ENCODE measurements around the gene PLA2G15. TPM values are rescaled to one million over a fixed set of nuclear protein-coding genes. Genes with fewer than 3 reads are reported as not detected.

PLA2G15 gene
- polyA plus RNA-seq, 1 of the 3 experiments (the other 2 are of a cell fraction) = 23.9 TPM

- no peak overlapping the region for H2AFZ ChIP-seq (ENCODE audit: low read depth)
- H3F3A ChIP-seq (replicated peaks; ENCODE audit: insufficient read depth) = peaks cover 3% of the 10 kb centered on the region
- TF ChIP-seq RXRA (IDR thresholded peaks at IDR 0.05; ENCODE audit: borderline replicate concordance, low read depth) (no peak), SMC3 (IDR thresholded peaks at IDR 0.05; ENCODE audit: low read depth, low read length) (no peak)
- no peaks in the 10 kb centered on the region for H3K9me2 ChIP-seq
- CTCF ChIA-PET = interaction anchor here (1.9 kb wide), 1 partner anchor 140 kb away, joined by 11 read pairs; no protein-coding TSS in a partner anchor
- peaks cover 0 to 5% of the 10 kb centered on the region in 2 experiments for H3K36me3 ChIP-seq (replicated peaks in 1 of 2; ENCODE audit: control insufficient read depth in 1 of 2, insufficient read depth in 2 of 2, low read length in 1 of 2)
- no peak overlapping the region for H3K27ac ChIP-seq (ENCODE audit: low read depth in 2 of 2, low read length in 1 of 2)
- no peaks in the 10 kb centered on the region for H4K20me1 ChIP-seq (ENCODE audit: insufficient read depth)
- H3K4me2 ChIP-seq = no peak overlapping the region
- 88% methylated on average over 6 of the region's 8 CpGs for WGBS (ENCODE audit: low lambda C conversion rate)
- no peaks in the 10 kb centered on the region for H3K79me2 ChIP-seq (ENCODE audit: insufficient read depth)
- peaks cover 0 to 8% of the 10 kb centered on the region in 2 experiments; a peak in 1 of 4 replicates for H3K4me1 ChIP-seq (ENCODE audit: control insufficient read depth in 1 of 2, insufficient read depth in 2 of 2, low read depth in 1 of 2, low read length in 1 of 2)
- POLR2A ChIA-PET = no interaction called here
- no peak for DNase-seq
- H3K27me3 ChIP-seq (ENCODE audit: insufficient read depth) = no peaks in the 10 kb centered on the region
- H3K9me3 ChIP-seq = no peaks in the 10 kb centered on the region
- no peak overlapping the region for H3K9ac ChIP-seq
- no peak overlapping the region for H3K4me3 ChIP-seq (ENCODE audit: low read depth in 2 of 2, low read length in 1 of 2)
These were observed 11.4 kb upstream of the PLA2G15 start for GRCh38 chr16:68233835-68234187.

DNA sequence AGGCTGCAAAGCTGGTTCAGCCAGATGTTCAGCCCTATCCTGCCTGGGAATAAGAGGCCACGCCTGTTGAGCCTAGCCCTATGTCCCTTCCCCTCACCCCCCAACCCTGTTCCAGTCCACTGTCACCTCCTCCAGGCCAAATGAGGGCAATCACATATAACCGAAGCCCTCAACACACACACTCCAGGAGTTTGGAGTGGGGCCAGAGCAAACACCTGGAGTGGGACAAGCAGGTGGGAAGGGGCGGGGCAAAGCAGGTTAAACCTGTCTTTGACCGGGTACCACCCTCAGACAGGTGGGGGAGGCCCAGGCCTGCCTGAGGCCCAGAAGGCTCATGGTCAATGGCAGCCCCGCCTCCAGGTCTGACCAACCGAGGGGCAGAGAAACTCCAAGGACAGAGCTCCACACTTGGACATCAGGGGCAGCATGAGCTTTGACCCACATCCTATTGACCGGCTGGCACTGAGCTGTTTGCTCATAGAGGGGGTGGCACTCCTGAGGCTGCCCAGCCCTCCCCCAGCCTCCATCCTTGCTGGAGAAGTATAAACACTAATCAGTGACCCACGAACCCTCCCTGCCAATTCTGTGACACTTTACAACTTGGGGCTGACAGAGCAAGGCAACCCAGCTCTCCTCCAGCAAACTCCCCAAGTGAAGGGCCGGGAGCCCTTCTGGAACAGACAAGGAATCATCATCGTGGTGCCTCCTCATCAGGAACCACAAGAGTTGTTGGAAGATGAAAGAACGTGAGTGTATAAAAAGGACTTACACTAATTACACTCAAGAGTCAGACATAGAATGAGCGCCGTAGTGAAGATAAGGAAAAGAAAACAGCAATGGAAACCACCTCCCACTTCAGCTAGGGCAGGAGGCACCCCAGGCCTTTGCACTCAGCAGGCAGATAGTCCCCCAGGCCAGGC, 10.7 kb upstream of the PLA2G15 start:
- H3K27ac ChIP-seq (ENCODE audit: low read depth in 2 of 2, low read length in 1 of 2) = no peak overlapping the region
- peaks cover 3% of the 10 kb centered on the region for H3F3A ChIP-seq (replicated peaks; ENCODE audit: insufficient read depth)
- H3K4me2 ChIP-seq = no peak overlapping the region
- no peak overlapping the region for H3K4me3 ChIP-seq (ENCODE audit: low read depth in 2 of 2, low read length in 1 of 2)
- POLR2A ChIA-PET = no interaction called here
- WGBS (ENCODE audit: low lambda C conversion rate) = 87% methylated on average over 12 of the region's 13 CpGs
- no peaks in the 10 kb centered on the region for H3K9me3 ChIP-seq
- H3K79me2 ChIP-seq (ENCODE audit: insufficient read depth) = no peaks in the 10 kb centered on the region
- H3K4me1 ChIP-seq (ENCODE audit: control insufficient read depth in 1 of 2, insufficient read depth in 2 of 2, low read depth in 1 of 2, low read length in 1 of 2) = peaks cover 0 to 8% of the 10 kb centered on the region in 2 experiments; a peak in 1 of 4 replicates
- H3K36me3 ChIP-seq (replicated peaks in 1 of 2; ENCODE audit: control insufficient read depth in 1 of 2, insufficient read depth in 2 of 2, low read length in 1 of 2) = peaks cover 0 to 5% of the 10 kb centered on the region in 2 experiments
- no peaks in the 10 kb centered on the region for H3K9me2 ChIP-seq
- no peaks in the 10 kb centered on the region for H3K27me3 ChIP-seq (ENCODE audit: insufficient read depth)
- CTCF ChIA-PET = interaction anchor here (1.9 kb wide), 1 partner anchor 140 kb away, joined by 11 read pairs; no protein-coding TSS in a partner anchor
- no peak overlapping the region for H2AFZ ChIP-seq (ENCODE audit: low read depth)
- H3K9ac ChIP-seq = no peak overlapping the region
- H4K20me1 ChIP-seq (ENCODE audit: insufficient read depth) = no peaks in the 10 kb centered on the region
- no peak for DNase-seq
- TF ChIP-seq, protein P1, sequence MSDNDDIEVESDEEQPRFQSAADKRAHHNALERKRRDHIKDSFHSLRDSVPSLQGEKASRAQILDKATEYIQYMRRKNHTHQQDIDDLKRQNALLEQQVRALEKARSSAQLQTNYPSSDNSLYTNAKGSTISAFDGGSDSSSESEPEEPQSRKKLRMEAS (IDR thresholded peaks at IDR 0.05; ENCODE audit: low read depth) = no peak
- TF ChIP-seq RAD21 (IDR thresholded peaks at IDR 0.05; ENCODE audit: low read length) (no peak), EP300 (IDR thresholded peaks at IDR 0.05; ENCODE audit: borderline replicate concordance in 1 of 2, low read depth in 1 of 2, low read length in 1 of 2) (no peak), RFX5 (IDR thresholded peaks at IDR 0.05; ENCODE audit: low read length) (no peak), SMC3 (IDR thresholded peaks at IDR 0.05; ENCODE audit: low read depth, low read length) (no peak), NFIC (IDR thresholded peaks at IDR 0.05; ENCODE audit: borderline replicate concordance) (no peak), FOXM1 (IDR thresholded peaks at IDR 0.05; ENCODE audit: low read depth) (no peak), TAF1 (IDR thresholded peaks at IDR 0.05; ENCODE audit: borderline replicate concordance, low read depth, low read length) (no peak), FOSL2 (IDR thresholded peaks at IDR 0.05; ENCODE audit: borderline replicate concordance, low read depth) (no peak), GABPA (IDR thresholded peaks at IDR 0.05; ENCODE audit: low read depth) (no peak), REST (IDR thresholded peaks at IDR 0.05; ENCODE audit: low read depth, low read length) (no peak), MXI1 (IDR thresholded peaks at IDR 0.05; ENCODE audit: low read depth, low read length) (no peak), TEAD4 (IDR thresholded peaks at IDR 0.05; ENCODE audit: borderline replicate concordance, insufficient read depth) (no peak), USF1 (IDR thresholded peaks at IDR 0.05; ENCODE audit: borderline replicate concordance, low read depth) (no peak), POLR2AphosphoS5 (IDR thresholded peaks at IDR 0.05; ENCODE audit: low read depth, low read length) (no peak), TCF12 (IDR thresholded peaks at IDR 0.05) (no peak)
